K562 (cell line): ENCODE data around the gene GAPVD1. TPM values are rescaled to one million over a fixed set of nuclear protein-coding genes. Genes with fewer than 3 reads are reported as not detected.
A peak's percentile ranks its signal among the peaks of the same experiment; 100 is the strongest.

Source experiments
- BRCA1 ChIP-seq, 2 experiments: fragments of 450-650 bp in 1 of 2; sonication (generic) in 1 of 2; formaldehyde crosslinking in 1 of 2; IDR thresholded peaks; 2 replicates each; pipeline versions ENCODE4 v1.5.0 to v1.6.1; 2017 to 2020; ENCODE audit warnings: mild to moderate bottlenecking in 1 of 2, missing genetic modification reagents in 1 of 2
- BRD9 ChIP-seq: fragments of 450-650 bp; IDR thresholded peaks from 2 replicates; pipeline ENCODE4 v1.6.1; 2018; ENCODE audit warnings: low read depth; ENCODE audit not compliant: partially characterized antibody
- C11orf30 ChIP-seq: fragments of 450-650 bp; IDR thresholded peaks from 2 replicates; pipeline ENCODE4 v1.6.1; 2016; ENCODE audit warnings: low read depth, mild to moderate bottlenecking
- CXXC5 ChIP-seq: fragments of 250-450 bp; sonication (Bioruptor Pico); IDR thresholded peaks from 2 replicates; pipeline ENCODE4 v1.8.0; 2022; ENCODE audit warnings: inconsistent platforms, mild to moderate bottlenecking, moderate library complexity
- ELF4 ChIP-seq: fragments of 450-650 bp; formaldehyde crosslinking; IDR thresholded peaks from 2 replicates; pipeline ENCODE4 v1.4.0; 2022; ENCODE audit warnings: missing genetic modification characterization
- ETV6 ChIP-seq, 3 experiments: fragments of 150-350 bp in 1 of 3; sonication (generic) in 1 of 3; formaldehyde crosslinking in 1 of 3; IDR thresholded peaks; 2 replicates each; pipeline versions ENCODE4 v1.6.1 to v1.8.0; 2014 to 2022; ENCODE audit warnings: borderline replicate concordance in 2 of 3, low read depth in 2 of 3, antibody characterized with exemption in 1 of 3, low read length in 1 of 3, mild to moderate bottlenecking in 1 of 3, missing genetic modification reagents in 1 of 3
- HDAC2 ChIP-seq: fragments of 450-650 bp; IDR thresholded peaks from 2 replicates; pipeline ENCODE4 v1.6.1; 2016; ENCODE audit warnings: mild to moderate bottlenecking
- HLTF ChIP-seq: fragments of 450-650 bp; IDR thresholded peaks from 2 replicates; pipeline ENCODE4 v1.6.1; 2016
- KAT7 ChIP-seq: sonication (generic); formaldehyde crosslinking; IDR thresholded peaks from 2 replicates; pipeline ENCODE4 v1.8.0; 2022; ENCODE audit warnings: missing genetic modification reagents, mild to moderate bottlenecking, borderline replicate concordance
- KLF1 ChIP-seq: fragments of 450-650 bp; IDR thresholded peaks from 2 replicates; pipeline ENCODE4 v1.6.1; 2016; ENCODE audit warnings: missing genetic modification characterization, missing compliant biosample characterization
- POLR2AphosphoS5 ChIP-seq: IDR thresholded peaks from 2 replicates; pipeline ENCODE4 v1.6.1; 2011; ENCODE audit warnings: mild to moderate bottlenecking, low read depth, low read length, moderate library complexity; ENCODE audit not compliant: control insufficient read depth, insufficient read depth
- SIX5 ChIP-seq, 2 experiments: IDR thresholded peaks; 2 replicates each; pipeline ENCODE4 v1.6.1; 2011; ENCODE audit warnings: low read length in 2 of 2, borderline replicate concordance in 1 of 2, low read depth in 1 of 2, mild to moderate bottlenecking in 1 of 2, moderate library complexity in 1 of 2; ENCODE audit not compliant: insufficient read depth in 1 of 2
- TEAD4 ChIP-seq, 2 experiments: sonication (generic) in 1 of 2; formaldehyde crosslinking in 1 of 2; IDR thresholded peaks; 2 replicates each; pipeline versions ENCODE4 v1.6.1 to v1.8.0; 2012 to 2022; ENCODE audit warnings: borderline replicate concordance in 1 of 2, inconsistent platforms in 1 of 2, low read length in 1 of 2, mild to moderate bottlenecking in 1 of 2, missing genetic modification reagents in 1 of 2
- THAP12 ChIP-seq: fragments of 250-450 bp; sonication (Bioruptor Pico); IDR thresholded peaks from 2 replicates; pipeline ENCODE4 v1.9.0; 2021; ENCODE audit warnings: mild to moderate bottlenecking, inconsistent platforms
- TRIM24 ChIP-seq, 2 experiments: fragments of 450-650 bp; IDR thresholded peaks; 2 replicates each; pipeline ENCODE4 v1.6.1; 2016
- ZC3H4 ChIP-seq: sonication (generic); formaldehyde crosslinking; IDR thresholded peaks from 2 replicates; pipeline ENCODE4 v1.9.0; 2021; ENCODE audit warnings: missing genetic modification reagents, borderline replicate concordance
- ZFPM2 ChIP-seq: fragments of 250-450 bp; sonication (Bioruptor Pico); IDR thresholded peaks from 2 replicates; pipeline ENCODE4 v1.5.1; 2022; ENCODE audit warnings: mild to moderate bottlenecking
- ZNF408 ChIP-seq: fragments of 250-450 bp; sonication (Bioruptor Pico); IDR thresholded peaks from 2 replicates; pipeline ENCODE4 v1.4.0; 2020; ENCODE audit warnings: low read depth, mild to moderate bottlenecking, moderate library complexity
- ZNF780A ChIP-seq: fragments of 250-450 bp; sonication (Bioruptor Pico); IDR thresholded peaks from 2 replicates; pipeline ENCODE4 v1.5.0; 2021; ENCODE audit warnings: mild to moderate bottlenecking
- ZSCAN32 ChIP-seq: fragments of 450-650 bp; formaldehyde crosslinking; IDR thresholded peaks from 2 replicates; pipeline ENCODE4 v1.4.0; 2020; ENCODE audit warnings: mild to moderate bottlenecking, moderate library complexity
- polyA plus RNA-seq, 8 experiments: library from polyadenylated mRNA; depleted of rRNA in 4 of 8; stranded (reverse) in 5 of 8; unstranded in 3 of 8; fragments of >200 nt; fragmentation: Nextera tagmentation in 2 of 8; fragmentation: Illumina TruSeq in 1 of 8; extraction: Ambion mirVana in 2 of 8; extraction: Trizol in 1 of 8; gene quantifications; 2 replicates each; pipeline versions ENCODE4 v1.2.1 to v1.2.3, GENCODE V29; 2011 to 2014; ENCODE audit warnings: inconsistent platforms in 1 of 8, missing spikeins in 1 of 8
- total RNA-seq, 7 experiments: library from RNA; depleted of rRNA in 6 of 7; stranded (reverse); fragments of >200 nt in 6 of 7; fragmentation: Illumina TruSeq in 2 of 7; extraction: Trizol in 2 of 7; gene quantifications; 2 replicates each; pipeline versions ENCODE4 v1.2.1 to v1.2.3, GENCODE V29; 2011 to 2021; ENCODE audit warnings: low replicate concordance in 1 of 7
- TF ChIP-seq, protein P1 (sequence below): fragments of 450-650 bp; formaldehyde crosslinking; IDR thresholded peaks from 2 replicates; pipeline ENCODE4 v1.4.0; 2022; ENCODE audit warnings: missing genetic modification characterization
- TF ChIP-seq, protein P2 (sequence below): fragments of 450-650 bp; IDR thresholded peaks from 2 replicates; pipeline ENCODE4 v1.6.1; 2016; ENCODE audit warnings: antibody characterized with exemption

GAPVD1 gene
- total and polyA plus RNA-seq, 9 of the 15 experiments (the other 6 are each of a cell fraction or from before 2014, with no cell fraction given): 9.5 to 66.1 (median 45.5) TPM

GRCh38 chr9:125261501-125262293 lies at the start of gene GAPVD1 (continued):
- TF ChIP-seq THAP12 (CRISPR knock-in tag): peak; percentile 8; the same call in 1 of the 2 replicates
- TF ChIP-seq HDAC2: 0 out of 2 replicates have a peak, but pooled peaks have one; percentile 37
- peak; percentile 56 for TF ChIP-seq ELF4 (CRISPR knock-in tag)
- TF ChIP-seq BRD9: peak; percentile 49
- 0 out of 2 replicates have a peak, but pooled peaks have one; percentile 3 for TF ChIP-seq C11orf30
- peak; percentile 21 to 44; a peak in 1 of 4 replicates for TF ChIP-seq ETV6 (IDR thresholded peaks at IDR 0.05; ENCODE audit: borderline replicate concordance in 1 of 2, low read depth in 2 of 2, low read length in 1 of 2)
- no peak for TF ChIP-seq ETV6 (CRISPR knock-in tag; IDR thresholded peaks at IDR 0.05; ENCODE audit: borderline replicate concordance)
- peak; percentile 85 for TF ChIP-seq CXXC5
- TF ChIP-seq ZNF780A (CRISPR knock-in tag): no peak
- TF ChIP-seq TRIM24 (IDR thresholded peaks at IDR 0.05): peak in 1 of 2 experiments; percentile 32; a peak in 1 of 4 replicates
- TF ChIP-seq ZFPM2: 0 out of 2 replicates have a peak, but pooled peaks have one; percentile 55
- TF ChIP-seq, protein P1, sequence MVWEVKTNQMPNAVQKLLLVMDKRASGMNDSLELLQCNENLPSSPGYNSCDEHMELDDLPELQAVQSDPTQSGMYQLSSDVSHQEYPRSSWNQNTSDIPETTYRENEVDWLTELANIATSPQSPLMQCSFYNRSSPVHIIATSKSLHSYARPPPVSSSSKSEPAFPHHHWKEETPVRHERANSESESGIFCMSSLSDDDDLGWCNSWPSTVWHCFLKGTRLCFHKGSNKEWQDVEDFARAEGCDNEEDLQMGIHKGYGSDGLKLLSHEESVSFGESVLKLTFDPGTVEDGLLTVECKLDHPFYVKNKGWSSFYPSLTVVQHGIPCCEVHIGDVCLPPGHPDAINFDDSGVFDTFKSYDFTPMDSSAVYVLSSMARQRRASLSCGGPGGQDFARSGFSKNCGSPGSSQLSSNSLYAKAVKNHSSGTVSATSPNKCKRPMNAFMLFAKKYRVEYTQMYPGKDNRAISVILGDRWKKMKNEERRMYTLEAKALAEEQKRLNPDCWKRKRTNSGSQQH (CRISPR knock-in tag): no peak
- peak; percentile 80; the same call in 1 of the 2 replicates for TF ChIP-seq HLTF
- TF ChIP-seq TEAD4 (IDR thresholded peaks at IDR 0.05; ENCODE audit: low read length): peak; percentile 42; the same call in 1 of the 2 replicates
- no peak for TF ChIP-seq TEAD4 (CRISPR knock-in tag; IDR thresholded peaks at IDR 0.05; ENCODE audit: borderline replicate concordance)
- TF ChIP-seq KLF1: peak; percentile 21; the same call in 1 of the 2 replicates
- TF ChIP-seq KAT7 (CRISPR knock-in tag): no peak; the same call in 1 of the 2 replicates
- no peak for TF ChIP-seq ZC3H4 (CRISPR knock-in tag)
- TF ChIP-seq ZSCAN32 (CRISPR knock-in tag): no peak
- TF ChIP-seq SIX5 (IDR thresholded peaks at IDR 0.05; ENCODE audit: borderline replicate concordance in 1 of 2, insufficient read depth in 1 of 2, low read depth in 1 of 2, low read length in 2 of 2): peak; percentile 91 to 95
- TF ChIP-seq, protein P2, sequence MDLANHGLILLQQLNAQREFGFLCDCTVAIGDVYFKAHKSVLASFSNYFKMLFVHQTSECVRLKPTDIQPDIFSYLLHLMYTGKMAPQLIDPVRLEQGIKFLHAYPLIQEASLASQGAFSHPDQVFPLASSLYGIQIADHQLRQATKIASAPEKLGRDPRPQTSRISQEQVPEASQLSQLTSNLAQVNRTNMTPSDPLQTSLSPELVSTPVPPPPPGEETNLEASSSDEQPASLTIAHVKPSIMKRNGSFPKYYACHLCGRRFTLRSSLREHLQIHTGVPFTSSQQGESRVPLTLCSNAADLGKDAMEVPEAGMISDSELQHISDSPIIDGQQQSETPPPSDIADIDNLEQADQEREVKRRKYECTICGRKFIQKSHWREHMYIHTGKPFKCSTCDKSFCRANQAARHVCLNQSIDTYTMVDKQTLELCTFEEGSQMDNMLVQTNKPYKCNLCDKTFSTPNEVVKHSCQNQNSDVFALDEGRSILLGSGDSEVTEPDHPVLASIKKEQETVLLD: 0 out of 2 replicates have a peak, but pooled peaks have one; percentile 14
- no peak for TF ChIP-seq BRCA1 (IDR thresholded peaks at IDR 0.05)
- TF ChIP-seq BRCA1 (CRISPR knock-in tag; IDR thresholded peaks at IDR 0.05): no peak
- TF ChIP-seq ZNF408 (CRISPR knock-in tag): no peak
- TF ChIP-seq POLR2AphosphoS5: peak; percentile 84
